HepG2 (cell line): ENCODE data around the gene MCRS1. TPM values are rescaled to one million over a fixed set of nuclear protein-coding genes. Genes with fewer than 3 reads are reported as not detected.
A peak's percentile ranks its signal among the peaks of the same experiment; 100 is the strongest.

Source experiments
- ATAC-seq: fragments of 200-7000 bp; cut with Tn5 transposase; 3 replicates; pipeline ENCODE4 v1.9.1; 2020; ENCODE audit warnings: mild to moderate bottlenecking, moderate library complexity
- BruUV-seq: library from RNA; stranded (reverse); fragments of 400-500 nt; replicated peaks from 2 replicates; lab custom pipeline; 2021; lab: Mats Ljungman, UMichigan
- CTCF ChIA-PET: fragments of 300-600 bp; formaldehyde crosslinking; extraction: SDS; loops from one replicate; lab custom pipeline; 2021; ENCODE audit warnings: low total read pairs, inconsistent platforms, low intra/inter-chr PET ratio; lab: Yijun Ruan, JAX
- POLR2A ChIA-PET: fragments of 350-600 bp; sonication (Branson Sonifier 250); formaldehyde crosslinking; loops from one replicate; lab custom pipeline; 2020; ENCODE audit warnings: antibody characterized with exemption, inconsistent platforms; lab: Yijun Ruan, JAX
- DNase-seq: peaks from one replicate; pipeline ENCODE4 v3.0.0-alpha.2; 2015; ENCODE audit warnings: low spot score
- FAIRE-seq: peaks from 3 replicates; lab custom pipeline; 2011; peaks lifted over from hg19 to GRCh38; lab: Jason Lieb, UNC
- H2AFZ ChIP-seq: one replicate; pipeline ENCODE4 v1.6.1; 2011; ENCODE audit warnings: low read length, inconsistent platforms
- H3K27ac ChIP-seq: fragments of 300-600 bp; 3 replicates; pipeline ENCODE4 v1.8.0; 2011; ENCODE audit warnings: mixed run types, mild to moderate bottlenecking, mixed read lengths, low read length, inconsistent platforms; ENCODE audit not compliant: insufficient read depth; ENCODE audit errors: extremely low read length
- H3K27me3 ChIP-seq, 2 experiments: fragments of 200-600 bp in 1 of 2; 2 replicates in 1 of 2; 3 replicates in 1 of 2; pipeline versions ENCODE4 v1.6.0 to v1.8.0; 2011; ENCODE audit warnings: low read length in 2 of 2, mild to moderate bottlenecking in 2 of 2, moderate library complexity in 2 of 2, inconsistent platforms in 1 of 2; ENCODE audit not compliant: insufficient read depth in 2 of 2, control insufficient read depth in 1 of 2
- H3K36me3 ChIP-seq, 2 experiments: fragments of 200-600 bp in 1 of 2; replicated peaks in 1 of 2; 2 replicates in 1 of 2; 3 replicates in 1 of 2; pipeline versions ENCODE4 v1.5.1 to v1.8.0; 2011; ENCODE audit warnings: low read length in 2 of 2, inconsistent platforms in 1 of 2; ENCODE audit not compliant: insufficient read depth in 2 of 2, control insufficient read depth in 1 of 2
- H3K4me1 ChIP-seq: 2 replicates; pipeline ENCODE4 v1.5.1; 2012; ENCODE audit warnings: low read length, inconsistent platforms; ENCODE audit not compliant: insufficient read depth
- H3K4me2 ChIP-seq: 2 replicates; pipeline ENCODE4 v1.6.0; 2011; ENCODE audit warnings: low read depth, low read length, inconsistent platforms
- H3K4me3 ChIP-seq, 3 experiments: fragments of 200-600 bp in 1 of 3; sonication (generic), shearing (Covaris generic) in 1 of 3; replicated peaks in 1 of 3; 2 replicates each; pipeline ENCODE4 v1.5.1; 2011 to 2016; ENCODE audit warnings: low read length in 3 of 3, inconsistent platforms in 2 of 3, low read depth in 2 of 3, mild to moderate bottlenecking in 2 of 3, control low read depth in 1 of 3, mixed read lengths in 1 of 3; ENCODE audit not compliant: insufficient read depth in 1 of 3
- H3K79me2 ChIP-seq: one replicate; pipeline ENCODE4 v1.6.1; 2011; ENCODE audit warnings: low read length, inconsistent platforms; ENCODE audit not compliant: insufficient read depth
- H3K9ac ChIP-seq: 2 replicates; pipeline ENCODE4 v1.6.0; 2011; ENCODE audit warnings: mild to moderate bottlenecking, low read depth, low read length, inconsistent platforms; ENCODE audit not compliant: insufficient read depth
- H3K9me3 ChIP-seq: 2 replicates; pipeline ENCODE4 v1.5.1; 2012; ENCODE audit warnings: mild to moderate bottlenecking, low read length
- H4K20me1 ChIP-seq: 2 replicates; pipeline ENCODE4 v1.6.0; 2011; ENCODE audit warnings: inconsistent platforms, mild to moderate bottlenecking, low read length, moderate library complexity; ENCODE audit not compliant: insufficient read depth
- AGO2 ChIP-seq: fragments of 200-400 bp; formaldehyde crosslinking; optimal IDR thresholded peaks from 2 replicates; pipeline ENCODE3; 2017; ENCODE audit warnings: mild to moderate bottlenecking, low read depth, low read length, moderate library complexity
- RBM22 ChIP-seq: fragments of 200-400 bp; formaldehyde crosslinking; optimal IDR thresholded peaks from 2 replicates; pipeline ENCODE3; 2017; ENCODE audit warnings: mild to moderate bottlenecking, low read length, moderate library complexity
- ZBTB1 ChIP-seq: sonication (generic); formaldehyde crosslinking; IDR thresholded peaks from 2 replicates; pipeline ENCODE4 v1.4.0; 2020; ENCODE audit warnings: missing genetic modification reagents, borderline replicate concordance
- ZNF124 ChIP-seq: sonication (generic); formaldehyde crosslinking; IDR thresholded peaks from 2 replicates; pipeline ENCODE4 v1.4.0; 2020; ENCODE audit warnings: missing genetic modification reagents
- ZNF674 ChIP-seq: sonication (generic); formaldehyde crosslinking; IDR thresholded peaks from 2 replicates; pipeline ENCODE4 v1.5.0; 2020; ENCODE audit warnings: low read depth, mild to moderate bottlenecking, missing genetic modification reagents
- WGBS: methylation state at CpG from one replicate; pipeline ENCODE4 v1.1.6; 2017; ENCODE audit warnings: low lambda C conversion rate; 5-methylcytosine and 5-hydroxymethylcytosine counted together
- in situ Hi-C: cut with HindIII; loops from 2 replicates; pipeline ENCODE4 v1.10.0; 2017; ENCODE audit warnings: low pct_unique_long_range_greater_than_20kb; ENCODE audit not compliant: extremely low pct_ligation_motif_present
- intact Hi-C: fragments of 100-400 bp; cut with micrococcal nuclease; formaldehyde crosslinking; loops from one replicate; pipeline ENCODE4 v1.10.0; 2022; ENCODE audit not compliant: unreplicated experiment
- polyA plus RNA-seq, 8 experiments: library from polyadenylated mRNA; depleted of rRNA in 3 of 8; stranded (reverse) in 7 of 8; unstranded in 1 of 8; fragments of >200 nt; fragmentation: Illumina TruSeq in 4 of 8; extraction: Trizol in 4 of 8; gene quantifications; 2 replicates each; pipeline versions ENCODE4 v1.2.1 to v1.2.3, GENCODE V29; 2011 to 2016; ENCODE audit warnings: low read depth in 4 of 8, missing spikeins in 1 of 8, mixed read lengths in 1 of 8; ENCODE audit not compliant: insufficient read depth in 1 of 8
- total RNA-seq, 5 experiments: library from RNA; depleted of rRNA; stranded (reverse); fragments of >200 nt; fragmentation: Illumina TruSeq; extraction: Trizol; gene quantifications; 2 replicates each; pipeline ENCODE4 v1.2.3, GENCODE V29; 2016; ENCODE audit warnings: low read depth in 1 of 5
- TF ChIP-seq, protein P1 (sequence below): sonication (generic); formaldehyde crosslinking; IDR thresholded peaks from 2 replicates; pipeline ENCODE4 v1.5.1; 2020; ENCODE audit warnings: mild to moderate bottlenecking, missing genetic modification reagents, moderate library complexity

MCRS1 gene
- total and polyA plus RNA-seq, 2 of the 13 experiments (the other 11 are each of a cell fraction or from before 2014, with no cell fraction given), result 51.0 to 66.3 TPM

DNA sequence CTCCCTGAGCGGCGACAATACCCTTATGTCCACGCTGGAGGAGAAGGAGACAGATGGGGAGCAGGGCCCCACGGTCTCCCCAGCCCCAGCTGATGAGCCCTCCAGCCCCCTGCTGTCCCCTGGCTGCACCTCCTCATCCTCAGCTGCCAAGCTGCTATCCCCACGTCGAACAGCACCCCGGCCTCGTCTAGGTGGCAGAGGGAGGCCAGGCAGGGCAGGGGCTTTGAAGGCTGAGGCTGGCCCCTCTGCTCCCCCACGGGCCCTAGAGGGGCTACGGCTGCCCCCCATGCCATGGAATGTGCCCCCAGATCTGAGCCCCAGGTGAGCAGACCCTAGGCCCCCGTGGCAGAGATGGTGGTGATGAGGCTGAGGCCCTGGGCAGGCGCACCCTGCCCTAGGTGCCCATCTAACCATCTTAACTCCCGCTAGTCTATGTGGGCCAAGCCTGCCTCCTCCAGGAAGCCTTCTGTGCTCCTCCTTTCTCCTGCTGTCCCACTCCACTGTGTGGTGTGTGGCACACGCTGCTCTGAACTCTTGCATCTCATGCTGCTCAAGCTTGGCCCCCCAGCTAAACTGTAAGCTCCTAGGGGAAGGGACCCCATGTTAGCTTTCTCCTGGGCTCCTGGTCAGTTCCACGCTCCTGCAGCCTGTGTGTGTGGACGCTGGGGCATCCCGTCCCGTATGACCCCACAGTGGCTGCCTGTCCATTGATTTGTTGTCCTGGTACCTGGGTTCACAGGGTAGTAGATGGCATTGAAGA lies 12.1 kb downstream of the MCRS1 start:
- H4K20me1 ChIP-seq, result no peaks in the 10 kb centered on the region
- no peak overlapping the region for H3K9ac ChIP-seq
- ChIA-PET CTCF (no interaction called here), POLR2A (interaction anchor here (0.8 kb wide), 1 partner anchor 11 kb away, joined by 3 read pairs; no protein-coding TSS in a partner anchor)
- intact Hi-C loops, result no loop called here
- H3K4me2 ChIP-seq, result no peak overlapping the region
- H3K4me3 ChIP-seq, result no peak overlapping the region
- H3K27me3 ChIP-seq, result no peaks in the 10 kb centered on the region
- FAIRE-seq, result no peak
- no peak overlapping the region for H3K27ac ChIP-seq
- no peak for DNase-seq
- H3K79me2 ChIP-seq, result no peaks in the 10 kb centered on the region
- no TSS peak for BruUV-seq
- H3K36me3 ChIP-seq, result peaks cover 18 to 24% of the 10 kb centered on the region in 2 experiments; a peak in 4 of 5 replicates
- TF ChIP-seq ZNF674 (CRISPR knock-in tag), result no peak
- TF ChIP-seq ZBTB1 (CRISPR knock-in tag), result no peak
- peak; percentile 90 for TF ChIP-seq AGO2
- TF ChIP-seq, protein P1, sequence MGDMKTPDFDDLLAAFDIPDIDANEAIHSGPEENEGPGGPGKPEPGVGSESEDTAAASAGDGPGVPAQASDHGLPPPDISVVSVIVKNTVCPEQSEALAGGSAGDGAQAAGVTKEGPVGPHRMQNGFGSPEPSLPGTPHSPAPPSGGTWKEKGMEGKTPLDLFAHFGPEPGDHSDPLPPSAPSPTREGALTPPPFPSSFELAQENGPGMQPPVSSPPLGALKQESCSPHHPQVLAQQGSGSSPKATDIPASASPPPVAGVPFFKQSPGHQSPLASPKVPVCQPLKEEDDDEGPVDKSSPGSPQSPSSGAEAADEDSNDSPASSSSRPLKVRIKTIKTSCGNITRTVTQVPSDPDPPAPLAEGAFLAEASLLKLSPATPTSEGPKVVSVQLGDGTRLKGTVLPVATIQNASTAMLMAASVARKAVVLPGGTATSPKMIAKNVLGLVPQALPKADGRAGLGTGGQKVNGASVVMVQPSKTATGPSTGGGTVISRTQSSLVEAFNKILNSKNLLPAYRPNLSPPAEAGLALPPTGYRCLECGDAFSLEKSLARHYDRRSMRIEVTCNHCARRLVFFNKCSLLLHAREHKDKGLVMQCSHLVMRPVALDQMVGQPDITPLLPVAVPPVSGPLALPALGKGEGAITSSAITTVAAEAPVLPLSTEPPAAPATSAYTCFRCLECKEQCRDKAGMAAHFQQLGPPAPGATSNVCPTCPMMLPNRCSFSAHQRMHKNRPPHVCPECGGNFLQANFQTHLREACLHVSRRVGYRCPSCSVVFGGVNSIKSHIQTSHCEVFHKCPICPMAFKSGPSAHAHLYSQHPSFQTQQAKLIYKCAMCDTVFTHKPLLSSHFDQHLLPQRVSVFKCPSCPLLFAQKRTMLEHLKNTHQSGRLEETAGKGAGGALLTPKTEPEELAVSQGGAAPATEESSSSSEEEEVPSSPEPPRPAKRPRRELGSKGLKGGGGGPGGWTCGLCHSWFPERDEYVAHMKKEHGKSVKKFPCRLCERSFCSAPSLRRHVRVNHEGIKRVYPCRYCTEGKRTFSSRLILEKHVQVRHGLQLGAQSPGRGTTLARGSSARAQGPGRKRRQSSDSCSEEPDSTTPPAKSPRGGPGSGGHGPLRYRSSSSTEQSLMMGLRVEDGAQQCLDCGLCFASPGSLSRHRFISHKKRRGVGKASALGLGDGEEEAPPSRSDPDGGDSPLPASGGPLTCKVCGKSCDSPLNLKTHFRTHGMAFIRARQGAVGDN, result peak; percentile 23; the same call in 1 of the 2 replicates
- no peak for TF ChIP-seq ZNF124
- TF ChIP-seq RBM22, result peak; percentile 47
- peaks cover 37% of the 10 kb centered on the region for H3K4me1 ChIP-seq
- H2AFZ ChIP-seq, result no peak overlapping the region
- in situ Hi-C loops, result no loop called here
- 97% methylated on average over 10 of the region's 18 CpGs for WGBS
- no peak for ATAC-seq
- no peaks in the 10 kb centered on the region for H3K9me3 ChIP-seq
